Testis (tissue), 3 donors: ENCODE data around the gene ROR2. TPM values are rescaled to one million over a fixed set of nuclear protein-coding genes. Genes with fewer than 3 reads are reported as not detected.
"Not testable (repeated sequence)": the region's sequence is repeated elsewhere in the genome, so short reads cannot be mapped to it uniquely, and the experiment has no call there.

Experiments
- DNase-seq: peaks from one replicate; pipeline ENCODE4 v3.0.0-alpha.2; 2019
- H3K27ac ChIP-seq, 2 donors: fragments of 200-600 bp; sonication (generic); one replicate each; pipeline ENCODE4 v1.5.1; 2019
- H3K27me3 ChIP-seq: fragments of 200-600 bp; sonication (generic); one replicate; pipeline ENCODE4 v1.5.1; 2019
- H3K36me3 ChIP-seq: fragments of 200-600 bp; sonication (generic); one replicate; pipeline ENCODE4 v1.5.1; 2017; ENCODE audit warnings: low read depth; ENCODE audit errors: missing control alignments
- H3K4me1 ChIP-seq: fragments of 200-600 bp; sonication (generic); one replicate; pipeline ENCODE4 v1.5.1; 2019
- H3K4me3 ChIP-seq, 2 donors: fragments of 200-600 bp; sonication (generic); one replicate each; pipeline ENCODE4 v1.5.1; 2017 to 2019
- H3K9me3 ChIP-seq: fragments of 200-600 bp; sonication (generic); one replicate; pipeline ENCODE4 v1.5.1; 2017
- POLR2A ChIP-seq: fragments of 450-650 bp; IDR thresholded peaks from one replicate; pipeline ENCODE4 v1.6.1; 2017; ENCODE audit warnings: antibody characterized with exemption, mild to moderate bottlenecking, moderate library complexity
- WGBS, 2 donors: methylation state at CpG; one replicate each; pipeline ENCODE4 v1.1.5; 2018; 5-methylcytosine and 5-hydroxymethylcytosine counted together
- intact Hi-C: fragments of 100-400 bp; cut with DNase I; formaldehyde crosslinking; loops from one replicate; pipeline ENCODE4 v1.15.1; 2023; ENCODE audit warnings: low total_unique reads
- polyA plus RNA-seq: library from polyadenylated mRNA; stranded (reverse); fragments of 350-450 nt; fragmentation: Illumina TruSeq; extraction: RNeasy Lipid Tissue Mini Kit (QIAGEN cat#74804); gene quantifications from one replicate; pipeline ENCODE4 v1.2.3, GENCODE V29; 2014; ENCODE audit warnings: low read depth, low replicate concordance; ENCODE audit not compliant: insufficient read depth
- total RNA-seq, 2 donors: library from RNA; depleted of rRNA; stranded (reverse); fragments of >200 nt; gene quantifications; one replicate each; pipeline ENCODE4 v1.2.3, GENCODE V29; 2016
- TF ChIP-seq, protein P1 (sequence below), 3 experiments: fragments of 450-650 bp in 2 of 3; fragments of 200-600 bp in 1 of 3; sonication (generic) in 1 of 3; IDR thresholded peaks; one replicate each; pipeline ENCODE4 v1.5.1; 2016 to 2019; ENCODE audit warnings: antibody characterized with exemption in 3 of 3, mild to moderate bottlenecking in 2 of 3, moderate library complexity in 1 of 3

The ROR2 gene
- total and polyA plus RNA-seq, 3 donors from 2014 or later, result 11.5 to 16.5 (median 12.3) TPM

- 54 to 55% methylated on average over 20 of the region's 20 CpGs for WGBS, 2 donors
Observed at GRCh38 chr9:91991721-91992341, 41.8 kb upstream of the ROR2 start.

GRCh38 chr9:91986248-91986647, 36.2 kb upstream of the ROR2 start:
- WGBS, 2 donors, result 81 to 94% methylated on average over 2 of the region's 2 CpGs
- Histone ChIP-seq H3K27me3 (no peaks in the 10 kb centered on the region), H3K4me1 (no peaks in the 10 kb centered on the region), H3K9me3 (no peaks in the 10 kb centered on the region), H3K36me3 (no peaks in the 10 kb centered on the region), H3K4me3 (no peak overlapping the region), H3K27ac (no peak overlapping the region)
- TF ChIP-seq, protein P1, sequence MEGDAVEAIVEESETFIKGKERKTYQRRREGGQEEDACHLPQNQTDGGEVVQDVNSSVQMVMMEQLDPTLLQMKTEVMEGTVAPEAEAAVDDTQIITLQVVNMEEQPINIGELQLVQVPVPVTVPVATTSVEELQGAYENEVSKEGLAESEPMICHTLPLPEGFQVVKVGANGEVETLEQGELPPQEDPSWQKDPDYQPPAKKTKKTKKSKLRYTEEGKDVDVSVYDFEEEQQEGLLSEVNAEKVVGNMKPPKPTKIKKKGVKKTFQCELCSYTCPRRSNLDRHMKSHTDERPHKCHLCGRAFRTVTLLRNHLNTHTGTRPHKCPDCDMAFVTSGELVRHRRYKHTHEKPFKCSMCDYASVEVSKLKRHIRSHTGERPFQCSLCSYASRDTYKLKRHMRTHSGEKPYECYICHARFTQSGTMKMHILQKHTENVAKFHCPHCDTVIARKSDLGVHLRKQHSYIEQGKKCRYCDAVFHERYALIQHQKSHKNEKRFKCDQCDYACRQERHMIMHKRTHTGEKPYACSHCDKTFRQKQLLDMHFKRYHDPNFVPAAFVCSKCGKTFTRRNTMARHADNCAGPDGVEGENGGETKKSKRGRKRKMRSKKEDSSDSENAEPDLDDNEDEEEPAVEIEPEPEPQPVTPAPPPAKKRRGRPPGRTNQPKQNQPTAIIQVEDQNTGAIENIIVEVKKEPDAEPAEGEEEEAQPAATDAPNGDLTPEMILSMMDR (IDR thresholded peaks at IDR 0.05), result no peak
- TF ChIP-seq POLR2A, result no peak
- DNase-seq, result no peak
- intact Hi-C loops, result no loop called here

More at GRCh38 chr9:91991721-91992341, 41.8 kb upstream of the ROR2 start:
- H3K4me1 ChIP-seq, result no peaks in the 10 kb centered on the region
- no peak for DNase-seq
- intact Hi-C loops, result no loop called here
- peak overlapping the region in 1 of 2 donors; percentile 11 for H3K4me3 ChIP-seq
- H3K27ac ChIP-seq, result no peak overlapping the region
- no peaks in the 10 kb centered on the region for H3K36me3 ChIP-seq
- H3K27me3 ChIP-seq, result no peaks in the 10 kb centered on the region
- TF ChIP-seq, protein P1 (IDR thresholded peaks at IDR 0.05), result no peak
- TF ChIP-seq POLR2A, result no peak
- no peaks in the 10 kb centered on the region for H3K9me3 ChIP-seq

- Histone ChIP-seq H3K4me3 (no peak overlapping the region), H3K27ac (no peak overlapping the region), H3K9me3 (no peaks in the 10 kb centered on the region), H3K4me1 (no peaks in the 10 kb centered on the region), H3K36me3 (no peaks in the 10 kb centered on the region), H3K27me3 (no peaks in the 10 kb centered on the region)
- TF ChIP-seq, protein P1 (IDR thresholded peaks at IDR 0.05), result no peak
- no peak for TF ChIP-seq POLR2A
- intact Hi-C loops, result no loop called here
- no peak for DNase-seq
- 89 to 100% methylated on average over 2 of the region's 2 CpGs for WGBS, 2 donors
Observed at GRCh38 chr9:91985692-91986091, 35.7 kb upstream of the ROR2 start.

GRCh38 chr9:91978740-91979414, 28.8 kb upstream of the ROR2 start:
- H3K27ac ChIP-seq, result no peak overlapping the region
- H3K4me1 ChIP-seq, result no peaks in the 10 kb centered on the region
- WGBS, 2 donors, result 52 to 56% methylated on average over 6 of the region's 6 CpGs

DNA sequence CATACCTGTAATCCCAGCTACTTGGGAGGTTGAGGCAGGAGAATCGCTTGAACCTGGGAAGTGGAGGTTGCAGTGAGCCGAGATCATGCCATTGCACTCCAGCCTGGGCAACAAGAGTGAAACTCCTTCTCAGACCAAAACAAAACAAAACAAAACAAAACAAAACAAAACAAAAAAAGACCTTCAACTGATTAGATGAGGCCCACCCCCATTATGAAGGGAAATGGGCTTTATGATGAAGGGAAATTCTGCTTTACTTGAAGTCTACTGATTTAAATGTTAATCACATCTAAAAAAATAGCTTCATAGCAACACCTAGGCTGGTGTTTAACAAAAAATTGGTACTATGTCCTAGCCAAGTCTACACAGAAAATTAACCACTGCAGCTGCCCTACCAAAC, 25.2 kb upstream of the ROR2 start:
- H3K27me3 ChIP-seq, DNase-seq, H3K4me3 ChIP-seq, H3K27ac ChIP-seq, intact Hi-C loops, H3K9me3 ChIP-seq, H3K4me1 ChIP-seq, H3K36me3 ChIP-seq: not testable (repeated sequence)
- WGBS, 2 donors, result 95 to 97% methylated on average over 2 of the region's 2 CpGs

More at GRCh38 chr9:91978740-91979414, 28.8 kb upstream of the ROR2 start:
- H3K4me3 ChIP-seq, result no peak overlapping the region
- TF ChIP-seq POLR2A, result no peak
- TF ChIP-seq, protein P1 (IDR thresholded peaks at IDR 0.05), result peak in 1 of 3 experiments; percentile 23
- DNase-seq, result peak; percentile 32
- no peaks in the 10 kb centered on the region for H3K9me3 ChIP-seq
- no peaks in the 10 kb centered on the region for H3K36me3 ChIP-seq
- H3K27me3 ChIP-seq, result no peaks in the 10 kb centered on the region
- intact Hi-C loops, result no loop called here
